ENCODE results near the gene ERBB4. TPM values are rescaled to one million over a fixed set of nuclear protein-coding genes. Genes with fewer than 3 reads are reported as not detected.

The ERBB4 gene
- total RNA-seq, 1 donor from 2014 or later = 12.4 TPM

DNA sequence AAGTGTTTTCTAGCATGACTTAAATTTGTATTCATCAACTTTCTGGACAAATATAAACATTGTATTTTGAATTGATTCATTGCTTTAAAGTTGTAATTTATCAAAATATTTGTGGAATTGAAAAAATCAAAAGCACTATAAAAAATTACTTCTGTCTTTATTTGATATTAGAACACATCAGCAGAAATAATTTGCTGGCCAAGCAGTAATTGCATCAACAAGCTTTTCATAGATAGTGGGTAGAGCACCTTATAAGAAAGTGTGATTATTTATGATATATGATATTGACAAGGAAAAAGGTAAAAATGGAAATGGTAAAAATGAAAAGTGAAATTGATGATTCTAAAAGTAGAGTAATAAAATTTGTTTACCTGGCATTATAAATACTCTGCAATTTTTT lies 1121.1 kb downstream of the ERBB4 start:
- intact Hi-C loops (cut with DNase I) = no loop called here
- ATAC-seq (no peak), DNase-seq (ENCODE audit: missing footprints) (no peak)

- DNase-seq (ENCODE audit: missing footprints) (no peak), ATAC-seq (no peak)
- intact Hi-C loops (cut with DNase I) = no loop called here
Measured at GRCh38 chr2:211416373-211416772, 1122.2 kb downstream of the ERBB4 start.

- ATAC-seq = no peak
- no peak for DNase-seq (ENCODE audit: missing footprints)
- intact Hi-C loops (cut with DNase I) = no loop called here
Measured at GRCh38 chr2:211413746-211414145, 1124.9 kb downstream of the ERBB4 start.

- ATAC-seq (peak; percentile 39), DNase-seq (ENCODE audit: missing footprints) (no peak)
- intact Hi-C loops (cut with DNase I) = no loop called here
Measured at GRCh38 chr2:211408483-211408891, 1130.1 kb downstream of the ERBB4 start.

DNA sequence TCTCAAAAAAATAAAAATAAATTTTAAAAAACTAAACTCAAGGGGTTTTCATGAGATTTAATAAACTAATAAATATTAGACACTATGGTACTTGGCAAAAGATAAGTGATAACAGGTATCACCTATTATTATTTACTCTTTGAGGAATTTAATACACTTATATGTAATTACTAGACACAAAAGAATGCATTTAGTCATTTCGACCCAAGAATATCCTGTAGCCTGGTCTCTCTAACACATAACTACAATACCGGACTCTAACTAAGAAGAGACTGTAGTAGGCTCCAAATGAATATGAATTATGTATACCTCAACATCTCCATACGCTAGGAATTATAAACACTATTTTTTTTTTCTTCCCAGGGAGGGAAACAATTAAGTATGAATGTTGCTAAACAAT lies 1131.5 kb downstream of the ERBB4 start:
- DNase-seq (ENCODE audit: missing footprints) (no peak), ATAC-seq (no peak)
- intact Hi-C loops (cut with DNase I) = no loop called here

- intact Hi-C loops (cut with DNase I) = no loop called here
Measured at GRCh38 chr2:211405036-211405435, 1133.6 kb downstream of the ERBB4 start.

GRCh38 chr2:211404098-211404497 lies 1134.5 kb downstream of the ERBB4 start:
- ATAC-seq (no peak), DNase-seq (ENCODE audit: missing footprints) (no peak)
- intact Hi-C loops (cut with DNase I) = no loop called here

More at GRCh38 chr2:211405036-211405435, 1133.6 kb downstream of the ERBB4 start:
- DNase-seq (ENCODE audit: missing footprints) (no peak), ATAC-seq (no peak)

- no peak for DNase-seq (ENCODE audit: missing footprints)
- intact Hi-C loops (cut with DNase I) = no loop called here
- ATAC-seq = no peak
Measured at GRCh38 chr2:211401328-211401727, 1137.3 kb downstream of the ERBB4 start.

GRCh38 chr2:211397764-211398163 lies 1140.8 kb downstream of the ERBB4 start:
- no peak for DNase-seq (ENCODE audit: missing footprints)
- intact Hi-C loops (cut with DNase I) = no loop called here
- no peak for ATAC-seq

DNA sequence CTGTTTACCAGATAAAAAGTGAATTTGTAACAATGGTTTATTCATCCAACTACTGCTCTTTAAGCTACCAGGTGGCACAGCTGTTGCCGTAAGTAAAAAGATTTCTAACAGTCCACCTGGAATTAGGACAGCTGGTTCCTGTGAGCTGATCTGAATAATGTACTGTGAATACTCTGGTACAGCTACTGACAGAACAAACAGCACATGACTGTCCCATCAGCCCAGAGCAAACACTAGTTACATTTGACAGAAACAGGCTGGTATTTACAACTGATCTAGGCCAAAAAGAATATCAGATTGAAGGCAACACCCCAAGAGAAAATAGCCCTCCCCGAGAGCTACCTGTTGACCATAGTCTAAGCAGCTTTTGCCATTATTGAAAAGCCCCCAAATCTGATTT lies 1141.8 kb downstream of the ERBB4 start:
- ATAC-seq (no peak), DNase-seq (ENCODE audit: missing footprints) (no peak)

GRCh38 chr2:211391189-211391567 lies 1147.4 kb downstream of the ERBB4 start:
- ATAC-seq (no peak), DNase-seq (ENCODE audit: missing footprints) (no peak)
- intact Hi-C loops (cut with DNase I) = no loop called here

More for the DNA sequence above, 1141.8 kb downstream of the ERBB4 start:
- intact Hi-C loops (cut with DNase I) = no loop called here

DNA sequence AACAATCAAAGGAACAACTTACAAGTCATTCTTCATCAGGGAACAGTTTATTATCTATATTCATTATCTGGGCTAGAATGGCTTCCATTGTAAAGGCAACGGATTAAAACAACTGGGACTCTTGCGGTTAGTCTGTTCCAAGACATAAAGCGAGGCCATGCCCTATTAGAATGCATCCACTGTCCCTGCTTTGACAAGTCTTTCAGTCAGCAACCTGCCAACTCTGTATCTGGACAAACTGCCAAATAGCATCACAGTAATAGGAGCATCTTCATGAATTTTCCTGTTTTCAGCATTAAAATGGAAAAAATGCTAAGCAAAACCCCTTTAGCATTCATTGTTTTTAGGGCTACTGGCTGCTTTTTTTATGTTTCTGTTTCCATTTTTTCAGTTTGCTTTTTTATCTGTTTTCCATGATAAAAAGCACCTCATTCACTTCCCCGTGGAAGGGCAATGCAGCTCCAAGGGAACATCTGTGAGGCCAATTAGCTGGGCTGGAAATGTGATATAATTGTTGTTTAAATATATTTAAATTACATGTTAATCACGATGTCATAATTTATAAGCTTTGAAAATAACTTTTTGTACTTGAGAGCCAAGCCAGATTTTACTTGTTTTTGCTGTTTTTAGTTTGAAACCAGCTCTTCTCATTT lies 1147.9 kb downstream of the ERBB4 start:
- intact Hi-C loops (cut with DNase I) = no loop called here
- no peak for ATAC-seq

DNA sequence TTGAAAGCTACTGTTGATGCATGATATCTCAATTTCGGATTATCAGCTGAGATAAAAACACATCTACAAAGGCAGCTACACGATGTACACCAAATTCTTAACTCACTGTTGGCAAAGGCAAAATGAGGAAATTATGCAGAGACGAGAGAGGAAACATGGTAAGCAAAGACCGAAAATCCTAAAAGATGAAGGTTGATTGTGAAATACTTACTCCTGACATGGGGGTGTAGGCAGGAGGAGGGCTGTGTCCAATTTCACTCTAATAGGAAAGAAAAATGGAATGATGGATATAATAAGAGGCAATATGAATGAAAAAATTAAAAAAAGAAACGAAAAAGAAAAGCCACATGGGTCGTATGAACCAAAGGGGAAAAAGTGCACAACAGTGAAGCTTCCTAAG lies 1150.9 kb downstream of the ERBB4 start:
- no peak for ATAC-seq
- no peak for DNase-seq (ENCODE audit: missing footprints)
- intact Hi-C loops (cut with DNase I) = no loop called here

More for the DNA sequence above, 1147.9 kb downstream of the ERBB4 start:
- DNase-seq (ENCODE audit: missing footprints) = no peak

DNA sequence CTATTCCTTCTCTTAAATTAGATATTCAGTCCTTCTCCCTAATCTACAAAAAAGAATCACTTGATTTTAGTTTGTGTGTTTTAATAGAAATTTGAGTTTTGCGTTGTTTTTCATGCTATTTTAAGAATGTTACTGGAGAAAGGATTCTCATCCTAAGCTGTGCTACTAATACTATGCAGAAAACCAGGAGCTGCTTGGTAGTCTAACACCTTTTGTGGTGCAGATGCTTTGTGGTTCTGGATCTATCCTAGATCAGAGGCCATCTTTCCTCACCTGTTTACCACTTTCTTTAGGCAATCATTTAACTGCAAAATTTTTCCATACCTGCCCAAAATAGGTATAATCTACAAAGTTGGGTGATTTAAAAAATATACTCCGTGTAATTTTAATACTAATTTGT lies 1158.6 kb downstream of the ERBB4 start:
- intact Hi-C loops (cut with DNase I) = no loop called here
- DNase-seq (ENCODE audit: missing footprints) = no peak
- ATAC-seq = no peak

- ATAC-seq (no peak), DNase-seq (ENCODE audit: missing footprints) (no peak)
- intact Hi-C loops (cut with DNase I) = no loop called here
Measured at GRCh38 chr2:211376410-211376809, 1162.2 kb downstream of the ERBB4 start.

- ATAC-seq (no peak), DNase-seq (ENCODE audit: missing footprints) (no peak)
- intact Hi-C loops (cut with DNase I) = no loop called here
Measured at GRCh38 chr2:211373203-211373602, 1165.4 kb downstream of the ERBB4 start.

DNA sequence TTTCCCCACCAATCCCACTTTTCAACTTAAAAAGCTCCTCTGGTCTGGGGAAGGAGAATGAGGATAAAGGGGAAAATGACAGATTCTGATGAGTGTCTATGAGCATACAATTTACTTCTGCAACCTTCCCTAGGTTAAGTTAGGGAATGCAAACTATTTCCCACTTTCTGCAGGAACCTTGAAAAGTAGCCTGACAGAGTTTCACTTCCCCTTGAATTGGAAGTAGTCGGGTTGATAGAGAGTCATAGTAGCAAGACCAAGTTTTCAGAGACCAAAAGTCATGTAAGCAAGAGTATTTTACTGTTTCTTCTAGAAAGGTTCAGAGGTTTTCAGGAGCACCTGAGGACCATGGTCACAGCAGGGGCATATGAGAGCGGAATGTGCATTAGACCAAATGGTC lies 1167.1 kb downstream of the ERBB4 start:
- no peak for ATAC-seq
- intact Hi-C loops (cut with DNase I) = no loop called here
- DNase-seq (ENCODE audit: missing footprints) = no peak

DNA sequence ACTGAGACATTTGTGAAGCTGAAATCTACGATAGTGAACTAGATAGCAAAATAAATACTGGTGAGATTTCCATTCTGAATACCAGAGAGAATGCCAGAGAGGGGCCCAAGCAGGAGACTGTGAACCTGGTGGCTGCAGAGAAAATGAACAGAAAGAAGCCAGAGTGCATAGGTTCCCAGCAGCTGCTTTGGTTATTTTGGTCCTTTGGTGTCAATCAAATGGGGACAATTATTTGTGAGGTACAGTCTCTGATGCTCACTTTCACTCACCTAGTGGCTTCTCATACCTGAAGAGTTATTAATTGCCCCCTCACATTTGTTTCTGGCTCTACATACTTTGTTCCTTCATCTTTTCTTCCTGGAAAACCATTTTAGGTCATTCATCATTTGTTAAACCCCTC lies 1170.1 kb downstream of the ERBB4 start:
- DNase-seq (ENCODE audit: missing footprints) (no peak), ATAC-seq (no peak)
- intact Hi-C loops (cut with DNase I) = no loop called here

DNA sequence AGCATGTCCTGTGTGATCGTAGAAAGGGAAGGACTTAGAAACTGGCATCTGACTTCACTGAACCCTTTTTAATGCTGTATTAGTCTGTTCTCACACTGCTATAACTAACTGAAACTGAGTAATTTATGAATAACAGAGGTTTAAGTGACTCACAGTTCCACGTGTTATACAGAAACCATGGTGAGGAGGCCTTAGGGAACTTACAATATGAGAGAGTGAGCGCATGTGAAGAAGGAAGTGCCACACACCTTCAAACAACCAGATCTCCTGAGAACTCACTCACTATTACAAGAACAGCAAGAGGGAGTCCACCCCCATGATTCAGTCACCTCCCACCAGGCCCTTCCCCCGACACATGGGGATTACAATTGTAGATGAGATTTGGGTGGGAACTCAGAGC lies 1170.9 kb downstream of the ERBB4 start:
- DNase-seq (ENCODE audit: missing footprints) (no peak), ATAC-seq (no peak)
- intact Hi-C loops (cut with DNase I) = no loop called here

- DNase-seq (ENCODE audit: missing footprints) = no peak
- intact Hi-C loops (cut with DNase I) = no loop called here
- no peak for ATAC-seq
Measured at GRCh38 chr2:211367293-211367692, 1171.3 kb downstream of the ERBB4 start.

DNA sequence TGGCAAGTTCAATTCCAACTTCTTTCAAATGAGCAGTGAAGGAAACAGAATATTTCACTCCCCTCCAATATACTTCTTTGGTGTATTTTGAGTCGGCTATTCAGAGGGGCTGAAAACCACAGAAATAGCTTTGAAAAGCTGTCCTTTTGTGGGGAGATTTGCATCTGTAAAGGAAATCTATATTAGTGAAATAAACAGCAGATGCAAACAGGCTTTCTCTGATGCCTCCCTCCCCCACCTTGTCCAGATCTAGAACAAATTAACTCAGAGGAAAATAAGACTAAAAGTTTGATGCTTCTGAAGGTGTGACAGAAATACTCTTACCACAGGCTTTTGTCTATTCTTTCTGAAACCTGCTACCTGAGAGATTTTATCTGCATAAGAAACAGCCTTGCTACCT lies 1173.7 kb downstream of the ERBB4 start:
- DNase-seq (ENCODE audit: missing footprints) (no peak), ATAC-seq (no peak)
- intact Hi-C loops (cut with DNase I) = no loop called here

All from Right ventricle myocardium inferior (tissue), 1 donor.